Measurements from ENCODE around the gene TH.
"Not testable (repeated sequence)": the region's sequence is repeated elsewhere in the genome, so short reads cannot be mapped to it uniquely, and the experiment has no call there.

The TH gene

DNA sequence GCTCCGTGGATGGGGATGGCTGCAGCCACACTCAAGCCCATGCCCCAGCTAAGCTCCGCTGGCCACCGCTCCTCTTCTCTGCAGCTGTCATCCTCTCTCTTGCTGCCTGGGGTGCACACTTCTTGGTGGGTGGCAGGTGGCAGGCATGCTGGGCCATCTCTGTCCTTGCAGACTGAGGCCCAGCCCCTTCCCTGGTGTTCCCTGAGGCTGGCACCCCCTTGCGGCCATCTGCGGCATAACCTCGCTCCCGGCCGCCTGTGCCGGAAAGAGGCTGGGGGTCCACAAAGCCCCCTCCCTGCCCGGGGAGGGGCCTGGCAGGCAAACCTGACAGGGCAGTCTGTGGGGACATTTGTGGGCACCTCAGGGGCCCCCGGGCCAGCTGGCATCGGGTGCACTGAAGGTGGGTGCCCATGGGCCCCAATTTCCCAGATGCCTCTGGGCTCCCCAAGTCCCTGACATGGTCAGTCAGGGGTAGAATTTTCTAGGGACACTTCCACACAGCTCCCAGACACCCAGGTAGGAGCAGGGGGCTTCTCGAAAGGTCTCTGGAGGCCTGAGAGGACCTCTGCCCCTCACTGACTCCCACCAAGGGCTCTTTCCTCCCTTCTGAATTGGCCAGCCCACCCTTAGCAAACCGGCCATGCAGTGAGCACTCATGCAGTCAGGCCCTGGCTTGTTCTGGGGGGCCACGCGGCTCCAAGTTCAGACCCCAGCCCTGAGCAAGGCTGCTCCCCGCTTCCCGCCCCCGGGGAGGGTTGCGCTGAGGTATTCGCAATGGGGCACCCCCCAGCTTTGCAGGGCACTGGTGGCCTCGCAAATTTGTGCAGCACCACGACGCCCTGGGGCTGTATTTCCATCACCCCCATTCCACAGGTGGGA is 23.5 kb upstream of the TH start:
- DNase-seq, result no peak

GRCh38 chr11:2193888-2194595 is 22.4 kb upstream of the TH start:
- DNase-seq, result not testable (repeated sequence)

DNA sequence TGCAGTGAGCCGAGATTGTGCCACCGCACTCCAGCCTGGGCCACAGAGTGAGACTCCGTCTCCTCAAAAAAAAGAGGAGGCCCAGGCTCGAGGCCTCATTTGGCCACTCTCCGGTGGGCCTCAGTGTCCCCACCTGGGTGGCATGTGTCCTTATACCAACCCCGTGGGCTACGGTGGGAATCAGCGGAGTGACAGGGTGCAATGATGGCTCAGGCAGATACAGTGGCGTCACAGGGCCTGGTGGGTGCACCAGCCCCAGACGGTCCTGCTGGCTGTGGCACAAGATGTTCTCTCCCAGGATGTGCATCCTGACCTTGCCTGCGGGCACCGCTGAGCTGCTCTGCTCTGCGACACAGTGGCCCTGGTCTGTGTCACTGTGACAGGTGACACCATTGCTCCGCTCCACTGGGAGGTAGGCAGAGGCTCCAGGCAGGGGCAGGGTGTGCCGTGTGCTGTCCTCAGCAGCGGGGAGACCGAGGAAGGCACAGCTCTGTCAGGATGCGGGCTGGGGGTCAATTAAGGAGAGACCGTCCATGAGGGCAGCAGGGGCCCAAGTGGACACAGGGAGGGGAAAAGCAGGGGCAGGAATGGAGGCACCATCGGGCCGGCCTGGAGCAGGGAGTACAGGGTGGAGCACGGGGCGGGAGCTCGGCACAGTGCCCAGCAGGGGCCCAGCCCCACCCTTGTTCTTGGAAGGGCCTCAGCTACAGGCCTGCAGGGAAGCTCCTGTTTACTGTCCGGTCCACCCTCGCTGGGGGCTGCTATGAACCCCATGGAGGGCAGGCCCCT is 21.7 kb upstream of the TH start:
- DNase-seq, result no peak

DNA sequence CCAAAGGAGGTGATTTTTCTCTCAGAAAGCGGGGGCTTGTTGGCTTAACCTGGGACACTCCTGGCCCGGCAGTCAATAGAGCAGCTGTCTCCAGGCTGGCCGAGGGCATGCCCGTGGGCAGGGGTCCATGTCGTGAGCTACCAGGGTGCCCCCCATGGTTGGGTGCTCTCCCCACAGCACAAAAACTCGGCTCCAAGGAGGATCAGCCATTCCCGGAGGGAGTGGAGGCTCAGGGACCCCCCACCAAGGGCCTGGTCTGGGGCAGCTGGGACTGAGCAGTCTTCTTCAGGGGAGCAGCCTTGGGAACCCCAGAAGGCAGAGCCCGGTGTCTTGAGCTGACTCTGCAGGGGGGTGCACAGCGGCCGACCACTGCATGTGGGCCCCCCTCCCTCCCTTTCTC is 20.8 kb upstream of the TH start:
- no peak for DNase-seq

- DNase-seq, result no peak
Measured at GRCh38 chr11:2191883-2192282, 20.3 kb upstream of the TH start.

DNA sequence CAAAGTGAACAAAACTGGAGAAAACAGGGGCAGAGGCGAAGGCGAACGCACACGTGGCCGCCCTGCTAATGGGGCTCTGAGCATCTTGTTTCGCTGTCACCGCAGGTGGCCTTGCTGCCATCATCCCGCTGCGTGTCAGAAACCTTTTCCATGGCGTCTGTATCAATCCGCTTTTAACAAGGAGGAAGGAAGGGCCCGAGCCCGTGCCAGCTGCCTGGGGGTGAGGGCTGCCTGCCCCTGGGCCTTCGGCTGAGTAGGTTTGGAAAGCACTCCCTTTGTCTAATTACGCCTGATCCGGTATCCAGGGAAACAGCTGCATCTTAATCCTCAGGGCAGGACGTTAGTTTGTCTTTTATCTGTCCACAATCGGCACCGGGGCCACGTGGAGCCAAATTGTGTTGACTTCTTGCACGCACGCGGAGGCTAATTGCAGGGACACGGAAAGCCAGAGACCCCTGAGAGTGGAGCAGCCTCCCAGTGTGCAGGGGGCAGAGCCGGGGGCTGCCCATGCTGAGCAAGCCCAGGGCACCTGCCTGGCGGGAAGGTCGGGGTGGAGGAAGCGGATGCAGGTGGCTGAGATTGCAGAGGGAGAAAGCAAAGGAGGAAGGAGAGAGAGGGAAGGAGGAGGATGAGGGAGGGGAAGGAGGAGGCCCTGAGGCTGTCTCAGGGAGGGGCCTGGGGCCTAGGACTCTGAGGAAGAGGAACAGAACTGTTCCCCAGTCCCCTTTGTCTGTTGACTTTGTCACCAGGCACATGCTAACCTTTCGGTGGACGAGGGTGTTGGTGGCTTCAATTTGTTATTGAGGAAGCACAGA is 19.2 kb upstream of the TH start:
- no peak for DNase-seq

DNA sequence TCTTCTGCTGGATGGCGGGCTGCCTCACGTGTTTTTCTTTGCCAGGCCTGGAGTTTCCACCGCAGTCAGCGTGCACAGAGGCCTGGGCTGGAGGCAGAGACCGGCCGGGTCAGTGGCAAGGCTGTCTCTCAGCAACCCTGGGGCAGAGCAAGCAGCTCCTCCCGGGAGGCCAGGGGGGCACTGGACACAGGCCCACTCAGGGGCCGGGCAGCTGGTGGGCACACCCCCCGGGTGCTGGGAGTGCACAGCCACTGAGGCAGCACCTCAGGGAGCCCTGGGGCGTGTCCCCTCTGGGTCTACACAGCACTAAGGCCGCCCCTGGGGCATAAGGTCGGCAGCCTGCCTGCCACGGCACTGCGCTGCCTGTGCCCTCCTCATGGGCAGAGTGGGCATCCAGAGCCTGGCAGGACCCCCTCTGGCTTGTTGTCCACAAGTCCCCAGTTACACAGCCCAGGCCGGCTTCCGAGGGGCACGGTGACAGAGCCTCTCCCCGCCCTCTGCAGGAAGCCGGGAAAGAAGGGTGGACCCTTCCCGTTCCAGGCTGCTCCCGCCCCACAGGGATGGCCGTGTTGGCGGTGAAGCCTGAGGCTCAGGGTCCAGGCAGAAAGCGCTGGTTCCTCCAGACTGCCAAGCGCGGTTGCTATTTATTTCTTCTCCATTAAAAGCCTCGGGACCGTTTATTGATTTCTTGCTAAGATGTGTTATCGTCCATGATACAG is 18.5 kb upstream of the TH start:
- no peak for DNase-seq

- no peak for DNase-seq
Measured at GRCh38 chr11:2188745-2189144, 17.1 kb upstream of the TH start.

GRCh38 chr11:2187280-2187707 is 15.7 kb upstream of the TH start:
- DNase-seq, result no peak

GRCh38 chr11:2186669-2187279 is 15.2 kb upstream of the TH start:
- DNase-seq, result no peak

DNA sequence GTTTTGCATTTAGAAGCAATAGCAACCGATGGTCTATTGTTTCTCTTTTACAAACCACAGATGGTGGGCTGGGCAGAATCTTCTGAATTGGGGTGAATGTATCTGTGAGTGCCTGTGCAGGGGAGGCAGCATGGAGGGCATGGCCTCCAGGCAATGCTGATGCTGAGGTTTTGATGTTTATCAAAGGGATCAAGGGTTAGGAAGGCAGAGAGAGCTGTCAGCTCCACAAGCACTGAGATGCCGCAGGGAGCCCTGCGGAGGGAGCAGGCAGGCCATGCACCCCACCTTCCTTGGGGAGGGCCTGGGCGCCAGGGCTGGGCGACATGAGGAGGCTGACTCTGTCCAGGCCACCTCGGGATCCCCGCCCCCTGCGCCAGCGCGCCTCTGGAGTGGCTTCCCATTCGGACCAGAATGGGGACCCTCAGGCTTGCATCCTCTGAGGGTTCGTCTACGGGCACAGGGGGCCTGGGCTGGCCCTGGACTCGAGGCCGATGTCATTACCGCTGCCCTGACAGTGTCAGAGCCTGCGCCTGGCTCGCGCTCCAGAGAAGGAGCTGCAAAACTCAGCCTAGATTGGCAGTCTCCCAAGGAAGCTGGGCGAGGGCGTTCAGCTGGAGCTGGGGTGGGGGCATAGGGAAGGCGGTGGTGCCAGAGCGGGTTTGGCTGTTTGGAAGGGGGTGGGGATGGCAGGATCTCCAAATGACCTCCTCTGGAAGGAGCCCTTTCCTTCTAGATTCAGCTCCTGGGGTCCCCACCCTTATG is 13.9 kb upstream of the TH start:
- no peak for DNase-seq

DNA sequence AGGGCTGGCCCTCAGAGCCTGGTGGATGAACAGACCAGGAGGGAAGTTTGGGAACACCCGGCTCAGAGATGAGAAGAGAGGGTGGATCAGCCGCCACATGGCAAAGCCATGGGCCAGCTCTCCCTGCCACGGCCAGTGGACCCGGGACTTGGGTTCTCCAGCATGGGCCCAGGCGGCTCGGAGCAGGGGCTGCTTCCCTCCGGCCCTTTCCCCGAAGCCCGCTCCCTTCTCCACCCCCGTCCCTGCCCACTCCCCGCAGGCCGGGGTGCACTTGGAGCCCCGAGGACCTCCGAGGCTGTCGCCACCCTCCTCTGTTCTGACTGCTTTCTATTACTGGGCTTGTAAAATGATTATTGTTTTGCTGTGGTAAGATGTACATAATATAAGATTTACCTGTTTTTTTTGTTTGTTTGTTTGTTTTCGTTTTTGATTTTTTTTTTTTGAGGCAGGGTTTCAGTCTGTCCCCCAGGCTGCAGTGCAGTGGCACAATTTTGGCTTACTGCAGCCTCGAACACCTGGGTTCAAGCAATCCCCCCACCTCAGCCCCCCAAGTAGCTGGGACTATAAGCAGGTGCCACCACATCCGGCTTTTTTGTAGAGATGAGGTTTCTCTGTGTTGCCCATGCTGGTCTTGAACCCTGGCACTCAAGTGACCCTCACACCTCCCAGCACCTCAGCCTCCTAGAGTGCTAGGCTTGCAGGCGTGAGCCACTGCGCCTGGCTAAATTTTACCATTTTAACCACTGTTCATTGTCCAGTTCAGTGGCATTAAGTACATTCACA is 11.3 kb upstream of the TH start:
- DNase-seq, result no peak

DNA sequence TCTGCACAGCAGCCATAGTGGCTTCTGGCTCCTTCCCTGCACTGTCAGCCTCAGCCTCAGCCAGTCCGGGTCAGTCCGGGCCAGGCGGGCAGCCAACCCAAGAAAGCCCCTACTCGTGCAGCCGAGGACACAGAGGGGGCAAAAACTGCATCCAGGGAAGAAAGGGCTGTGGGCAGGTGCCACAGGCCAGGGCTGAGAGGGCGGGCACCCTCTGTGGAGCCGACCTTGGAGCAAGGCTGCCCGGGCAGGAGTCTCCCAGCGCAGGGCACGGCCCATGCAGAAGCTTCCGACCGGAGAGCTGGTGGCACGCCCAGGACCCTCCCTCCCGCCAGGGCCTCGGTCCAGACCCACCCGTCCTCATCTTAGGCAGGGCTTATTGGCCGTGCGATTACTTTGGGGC is 10.5 kb upstream of the TH start:
- no peak for DNase-seq

DNA sequence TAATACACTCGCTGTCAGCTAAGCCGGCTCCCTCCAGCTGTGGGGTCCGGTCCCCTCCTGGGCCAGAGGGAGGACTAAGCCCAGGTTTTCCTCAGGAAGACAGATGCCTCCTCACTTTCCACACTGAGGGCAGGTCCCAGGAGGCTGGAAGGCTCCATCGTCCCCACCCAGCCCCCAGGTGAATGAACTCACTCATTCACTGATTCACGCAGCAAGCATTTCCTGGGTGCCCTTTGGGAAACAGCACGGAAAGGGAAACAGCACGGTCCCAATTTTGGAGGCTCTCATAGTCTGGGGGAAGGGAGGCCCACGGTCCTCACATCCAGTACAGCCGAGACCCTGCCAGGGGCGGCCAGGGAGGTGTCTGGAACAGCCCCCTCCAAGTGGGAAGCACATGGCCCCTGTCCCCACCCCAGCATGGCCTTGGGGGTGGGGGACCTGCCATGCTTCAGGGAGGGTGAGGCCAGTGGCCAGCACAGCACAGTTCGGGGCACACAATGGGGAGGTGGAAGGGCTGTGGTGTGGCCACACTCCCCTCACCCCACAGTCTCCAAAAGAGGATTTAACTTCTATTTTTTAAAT is 9.3 kb upstream of the TH start:
- no peak for DNase-seq

DNA sequence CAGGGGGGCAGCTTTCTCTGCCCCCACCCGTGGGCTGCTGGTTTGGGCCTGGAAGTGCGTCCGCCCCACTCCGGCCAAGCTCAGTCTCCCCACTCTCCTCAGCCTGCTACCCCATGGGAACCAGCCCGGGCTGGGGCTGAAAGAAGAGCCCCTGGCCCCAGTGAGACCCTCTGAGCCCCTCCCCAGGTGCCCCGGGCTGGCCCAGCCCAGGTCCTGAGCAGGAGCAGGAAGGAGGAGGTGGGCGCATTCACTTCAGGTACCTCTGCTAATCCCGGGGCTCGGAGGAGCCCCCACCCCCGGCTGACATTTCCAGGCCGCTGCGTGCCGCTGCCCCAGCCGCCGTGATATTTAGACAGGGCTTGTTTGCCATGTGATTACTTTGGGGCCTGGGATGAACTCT is 8.7 kb upstream of the TH start:
- no peak for DNase-seq

GRCh38 chr11:2179516-2179915 is 7.9 kb upstream of the TH start:
- DNase-seq, result no peak

DNA sequence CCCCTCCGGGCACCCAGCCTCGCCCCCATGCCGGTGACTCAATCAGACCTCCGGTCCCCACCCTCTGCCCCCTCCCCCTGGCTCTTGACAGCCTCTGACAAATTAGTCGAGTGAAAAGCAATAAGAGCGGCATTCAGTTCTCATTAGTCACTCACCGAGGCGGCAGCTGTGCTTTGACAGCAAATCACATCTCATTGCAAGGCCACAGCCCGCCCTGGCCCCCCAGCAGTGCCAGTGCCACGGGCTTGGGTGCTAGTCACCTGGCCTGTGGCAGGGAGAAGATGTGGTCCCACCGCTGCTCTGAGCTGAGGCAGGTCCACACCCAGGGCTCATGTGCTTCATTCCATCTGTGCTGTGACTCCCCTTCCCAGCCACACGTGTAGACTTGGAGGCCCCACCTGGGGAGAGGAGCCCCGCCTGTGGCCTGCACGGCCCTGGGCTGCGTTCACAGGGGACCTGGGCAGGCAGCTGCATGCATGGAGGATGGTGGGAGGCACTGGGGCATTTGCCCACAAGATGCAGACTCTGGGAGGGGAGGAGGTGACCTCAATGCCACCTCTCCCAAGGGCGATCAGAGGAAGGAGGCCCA is 7.4 kb upstream of the TH start:
- DNase-seq, result no peak

GRCh38 chr11:2178055-2178773 is 6.6 kb upstream of the TH start:
- DNase-seq, result not testable (repeated sequence)
